Measurements from ENCODE around the gene PLSCR2. TPM values are rescaled to one million over a fixed set of nuclear protein-coding genes. Genes with fewer than 3 reads are reported as not detected.

PLSCR2 gene
- total and polyA plus RNA-seq, 10 of the 15 experiments (the other 5 are each of a cell fraction or from before 2014, with no cell fraction given): not detected

DNA sequence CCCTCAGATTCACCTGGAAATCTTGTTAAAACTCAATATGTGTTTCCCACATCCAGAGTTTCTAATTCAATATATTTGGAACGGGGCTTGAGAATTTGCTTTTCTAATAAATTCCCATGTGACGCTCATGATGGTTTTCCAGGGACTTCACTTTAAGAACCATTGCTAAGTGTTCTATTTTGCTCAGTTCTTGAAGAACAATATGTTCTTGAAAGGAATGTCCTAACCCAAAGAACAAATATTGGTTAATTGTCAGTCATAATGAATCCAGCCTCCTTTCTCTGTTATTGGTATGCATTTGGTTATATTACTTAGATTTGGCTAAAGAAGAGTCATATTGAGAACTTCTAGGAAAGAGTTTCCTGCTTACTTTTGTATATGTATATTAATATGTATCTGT lies 4.4 kb upstream of the PLSCR2 start:
- Histone ChIP-seq H3K9ac (ENCODE audit: control insufficient read depth, insufficient read depth, low read length) (no peak overlapping the region), H3K9me3 (replicated peaks; ENCODE audit: control insufficient read depth, insufficient read depth, low read length) (no peaks in the 10 kb centered on the region), H3K27ac (ENCODE audit: control insufficient read depth, insufficient read depth) (no peak overlapping the region), H3K79me2 (ENCODE audit: control insufficient read depth, insufficient read depth, low read length) (no peaks in the 10 kb centered on the region), H3K36me3 (ENCODE audit: control insufficient read depth in 2 of 2, insufficient read depth in 2 of 2, low read length in 1 of 2) (no peaks in the 10 kb centered on the region), H3K27me3 (replicated peaks in 1 of 2; ENCODE audit: control insufficient read depth in 2 of 2, insufficient read depth in 2 of 2, low read length in 1 of 2) (no peaks in the 10 kb centered on the region), H3K4me3 (no peak overlapping the region), H4K20me1 (ENCODE audit: control insufficient read depth, insufficient read depth) (no peaks in the 10 kb centered on the region), H3K4me2 (ENCODE audit: control insufficient read depth, insufficient read depth) (no peak overlapping the region), H3K4me1 (ENCODE audit: control insufficient read depth, insufficient read depth, low read length) (peaks cover 4% of the 10 kb centered on the region; the same call in 1 of the 2 replicates), H2AFZ (ENCODE audit: control insufficient read depth, low read depth, low read length) (no peak overlapping the region)
- ChIA-PET CTCF (interaction anchor here (0.6 kb wide), 1 partner anchor 164 kb away, joined by 3 read pairs; no protein-coding TSS in a partner anchor), POLR2A (no interaction called here), RAD21 (ENCODE audit: unreplicated experiment) (no interaction called here), SMC1A (ENCODE audit: uncharacterized antibody, unreplicated experiment) (no interaction called here)
- intact Hi-C loops (cut with micrococcal nuclease; ENCODE audit: unreplicated experiment) (no loop called here), in situ Hi-C loops (cut with MboI) (no loop called here)
- 47% methylated on average over 2 of the region's 2 CpGs for WGBS (ENCODE audit: insufficient coverage, insufficient replicate concordance, low lambda C conversion rate, missing lambda C conversion rate)
- TF ChIP-seq MXI1 (IDR thresholded peaks at IDR 0.05; ENCODE audit: low read depth, low read length) (no peak), CEBPB (IDR thresholded peaks at IDR 0.05; ENCODE audit: borderline replicate concordance in 1 of 2, low read depth in 2 of 2, low read length in 2 of 2) (no peak)
- ATAC-seq: no peak
- DNase-seq (ENCODE audit: low read depth, low spot score): no peak
- BruUV-seq (replicated peaks): no TSS peak
- no peak for FAIRE-seq

DNA sequence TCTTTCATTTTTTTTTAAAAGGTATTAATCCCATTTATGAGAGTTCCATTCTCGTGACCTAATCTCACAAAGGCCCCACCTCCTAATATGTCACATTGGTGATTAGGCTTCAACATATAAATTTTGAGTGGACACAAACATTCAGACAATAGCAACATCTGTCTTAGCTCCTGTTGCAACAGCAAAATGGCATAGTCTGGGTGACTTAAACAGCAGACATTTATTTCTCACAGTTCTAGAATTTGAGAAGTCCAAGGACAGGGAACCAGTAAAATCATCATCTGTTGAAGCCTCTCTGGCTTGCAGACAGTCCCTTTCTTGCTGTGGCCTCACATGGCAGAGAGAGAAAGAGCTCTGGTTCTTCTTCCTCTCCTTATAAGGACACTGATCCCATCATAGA lies 3.2 kb upstream of the PLSCR2 start:
- no TSS peak for BruUV-seq (replicated peaks)
- no peak overlapping the region for H3K4me2 ChIP-seq (ENCODE audit: control insufficient read depth, insufficient read depth)
- no peak overlapping the region for H3K27ac ChIP-seq (ENCODE audit: control insufficient read depth, insufficient read depth)
- peaks cover 4% of the 10 kb centered on the region; the same call in 1 of the 2 replicates for H3K4me1 ChIP-seq (ENCODE audit: control insufficient read depth, insufficient read depth, low read length)
- H3K9ac ChIP-seq (ENCODE audit: control insufficient read depth, insufficient read depth, low read length): no peak overlapping the region
- no peaks in the 10 kb centered on the region for H3K27me3 ChIP-seq (replicated peaks in 1 of 2; ENCODE audit: control insufficient read depth in 2 of 2, insufficient read depth in 2 of 2, low read length in 1 of 2)
- ChIA-PET SMC1A (ENCODE audit: uncharacterized antibody, unreplicated experiment) (interaction anchor here (0.8 kb wide), 1 partner anchor 18 kb away, joined by 3 read pairs; no protein-coding TSS in a partner anchor), RAD21 (ENCODE audit: unreplicated experiment) (no interaction called here), CTCF (no interaction called here), POLR2A (no interaction called here)
- FAIRE-seq (no peak), ATAC-seq (no peak), DNase-seq (ENCODE audit: low read depth, low spot score) (no peak)
- WGBS (ENCODE audit: insufficient coverage, insufficient replicate concordance, low lambda C conversion rate, missing lambda C conversion rate): 0% methylated on average over 1 of the region's 1 CpG
- in situ Hi-C loops (cut with MboI) (no loop called here), intact Hi-C loops (cut with micrococcal nuclease; ENCODE audit: unreplicated experiment) (no loop called here)
- H2AFZ ChIP-seq (ENCODE audit: control insufficient read depth, low read depth, low read length): no peak overlapping the region
- no peak overlapping the region for H3K4me3 ChIP-seq
- H3K36me3 ChIP-seq (ENCODE audit: control insufficient read depth in 2 of 2, insufficient read depth in 2 of 2, low read length in 1 of 2): no peaks in the 10 kb centered on the region
- H3K9me3 ChIP-seq (replicated peaks; ENCODE audit: control insufficient read depth, insufficient read depth, low read length): no peaks in the 10 kb centered on the region
- H4K20me1 ChIP-seq (ENCODE audit: control insufficient read depth, insufficient read depth): no peaks in the 10 kb centered on the region
- no peaks in the 10 kb centered on the region for H3K79me2 ChIP-seq (ENCODE audit: control insufficient read depth, insufficient read depth, low read length)
- TF ChIP-seq SMC3 (IDR thresholded peaks at IDR 0.05; ENCODE audit: borderline replicate concordance, low read length) (no peak), JUND (IDR thresholded peaks at IDR 0.05; ENCODE audit: low read depth, low read length) (no peak), BACH1 (IDR thresholded peaks at IDR 0.05; ENCODE audit: borderline replicate concordance) (no peak), KAT2A (conservative IDR thresholded peaks at IDR 0.05; ENCODE audit: control insufficient read depth, low read depth, low read length) (no peak), BHLHE40 (IDR thresholded peaks at IDR 0.05; ENCODE audit: borderline replicate concordance in 1 of 2, low read depth in 2 of 2, low read length in 1 of 2) (no peak), NFYA (IDR thresholded peaks at IDR 0.05; ENCODE audit: borderline replicate concordance, low read depth, low read length) (no peak), TBL1XR1 (IDR thresholded peaks at IDR 0.05; ENCODE audit: low read depth, low read length) (no peak)
- TF ChIP-seq, protein P1, sequence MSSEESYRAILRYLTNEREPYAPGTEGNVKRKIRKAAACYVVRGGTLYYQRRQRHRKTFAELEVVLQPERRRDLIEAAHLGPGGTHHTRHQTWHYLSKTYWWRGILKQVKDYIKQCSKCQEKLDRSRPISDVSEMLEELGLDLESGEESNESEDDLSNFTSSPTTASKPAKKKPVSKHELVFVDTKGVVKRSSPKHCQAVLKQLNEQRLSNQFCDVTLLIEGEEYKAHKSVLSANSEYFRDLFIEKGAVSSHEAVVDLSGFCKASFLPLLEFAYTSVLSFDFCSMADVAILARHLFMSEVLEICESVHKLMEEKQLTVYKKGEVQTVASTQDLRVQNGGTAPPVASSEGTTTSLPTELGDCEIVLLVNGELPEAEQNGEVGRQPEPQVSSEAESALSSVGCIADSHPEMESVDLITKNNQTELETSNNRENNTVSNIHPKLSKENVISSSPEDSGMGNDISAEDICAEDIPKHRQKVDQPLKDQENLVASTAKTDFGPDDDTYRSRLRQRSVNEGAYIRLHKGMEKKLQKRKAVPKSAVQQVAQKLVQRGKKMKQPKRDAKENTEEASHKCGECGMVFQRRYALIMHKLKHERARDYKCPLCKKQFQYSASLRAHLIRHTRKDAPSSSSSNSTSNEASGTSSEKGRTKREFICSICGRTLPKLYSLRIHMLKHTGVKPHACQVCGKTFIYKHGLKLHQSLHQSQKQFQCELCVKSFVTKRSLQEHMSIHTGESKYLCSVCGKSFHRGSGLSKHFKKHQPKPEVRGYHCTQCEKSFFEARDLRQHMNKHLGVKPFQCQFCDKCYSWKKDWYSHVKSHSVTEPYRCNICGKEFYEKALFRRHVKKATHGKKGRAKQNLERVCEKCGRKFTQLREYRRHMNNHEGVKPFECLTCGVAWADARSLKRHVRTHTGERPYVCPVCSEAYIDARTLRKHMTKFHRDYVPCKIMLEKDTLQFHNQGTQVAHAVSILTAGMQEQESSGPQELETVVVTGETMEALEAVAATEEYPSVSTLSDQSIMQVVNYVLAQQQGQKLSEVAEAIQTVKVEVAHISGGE (CRISPR knock-in tag; IDR thresholded peaks at IDR 0.05): no peak
- TF ChIP-seq, protein P2, sequence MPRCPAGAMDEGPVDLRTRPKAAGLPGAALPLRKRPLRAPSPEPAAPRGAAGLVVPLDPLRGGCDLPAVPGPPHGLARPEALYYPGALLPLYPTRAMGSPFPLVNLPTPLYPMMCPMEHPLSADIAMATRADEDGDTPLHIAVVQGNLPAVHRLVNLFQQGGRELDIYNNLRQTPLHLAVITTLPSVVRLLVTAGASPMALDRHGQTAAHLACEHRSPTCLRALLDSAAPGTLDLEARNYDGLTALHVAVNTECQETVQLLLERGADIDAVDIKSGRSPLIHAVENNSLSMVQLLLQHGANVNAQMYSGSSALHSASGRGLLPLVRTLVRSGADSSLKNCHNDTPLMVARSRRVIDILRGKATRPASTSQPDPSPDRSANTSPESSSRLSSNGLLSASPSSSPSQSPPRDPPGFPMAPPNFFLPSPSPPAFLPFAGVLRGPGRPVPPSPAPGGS (IDR thresholded peaks at IDR 0.05; ENCODE audit: borderline replicate concordance, insufficient read depth, low read depth, low read length, poor library complexity, severe bottlenecking): no peak
- TF ChIP-seq, protein P3, sequence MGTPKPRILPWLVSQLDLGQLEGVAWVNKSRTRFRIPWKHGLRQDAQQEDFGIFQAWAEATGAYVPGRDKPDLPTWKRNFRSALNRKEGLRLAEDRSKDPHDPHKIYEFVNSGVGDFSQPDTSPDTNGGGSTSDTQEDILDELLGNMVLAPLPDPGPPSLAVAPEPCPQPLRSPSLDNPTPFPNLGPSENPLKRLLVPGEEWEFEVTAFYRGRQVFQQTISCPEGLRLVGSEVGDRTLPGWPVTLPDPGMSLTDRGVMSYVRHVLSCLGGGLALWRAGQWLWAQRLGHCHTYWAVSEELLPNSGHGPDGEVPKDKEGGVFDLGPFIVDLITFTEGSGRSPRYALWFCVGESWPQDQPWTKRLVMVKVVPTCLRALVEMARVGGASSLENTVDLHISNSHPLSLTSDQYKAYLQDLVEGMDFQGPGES (IDR thresholded peaks at IDR 0.05): no peak

Measured in GM12878 (cell line).